Activated CD8-positive, alpha-beta memory T cell treated with anti-CD3 and anti-CD28 coated beads, Interleukin-2, amount 50 U/mL, for 1 hour (primary cell): ENCODE data around the gene HORMAD1.
"Not testable (repeated sequence)": the region's sequence is repeated elsewhere in the genome, so short reads cannot be mapped to it uniquely, and the experiment has no call there.

Source experiments
- DNase-seq: peaks from one replicate; pipeline ENCODE4 v3.0.0-alpha.2; 2020; ENCODE audit errors: extremely low read depth

Gene HORMAD1

GRCh38 chr1:150720703-150721102, at the start of gene HORMAD1:
TSS of gene HORMAD1 (minus strand) at chr1:150720895. CDS start at chr1:150719505, 1,390 bp downstream.
- DNase-seq: no peak

GRCh38 chr1:150767704-150768103, 47.0 kb upstream of the HORMAD1 start:
- not testable (repeated sequence) for DNase-seq

GRCh38 chr1:150765977-150766301, 45.2 kb upstream of the HORMAD1 start:
- not testable (repeated sequence) for DNase-seq

- DNase-seq: no peak
Observed at GRCh38 chr1:150765296-150765976, 44.7 kb upstream of the HORMAD1 start, which contains the start of gene CTSS. TSS of gene CTSS (minus strand) at chr1:150765778. CDS start at chr1:150764763, 1,015 bp downstream.

GRCh38 chr1:150764617-150765101, 44.0 kb upstream of the HORMAD1 start:
- no peak for DNase-seq

GRCh38 chr1:150763018-150763417, 42.3 kb upstream of the HORMAD1 start:
- DNase-seq: no peak

- no peak for DNase-seq
Observed at GRCh38 chr1:150762552-150762951, 41.9 kb upstream of the HORMAD1 start.

GRCh38 chr1:150761801-150762200, 41.1 kb upstream of the HORMAD1 start:
- DNase-seq: no peak

GRCh38 chr1:150760013-150760412, 39.3 kb upstream of the HORMAD1 start:
- DNase-seq: no peak

- DNase-seq: no peak
Observed at GRCh38 chr1:150753416-150753815, 32.7 kb upstream of the HORMAD1 start.

- no peak for DNase-seq
Observed at GRCh38 chr1:150751443-150751842, 30.7 kb upstream of the HORMAD1 start.

- DNase-seq: no peak
Observed at GRCh38 chr1:150749720-150750311, 29.1 kb upstream of the HORMAD1 start.

GRCh38 chr1:150748878-150749719, 28.4 kb upstream of the HORMAD1 start:
- DNase-seq: no peak

- no peak for DNase-seq
Observed at GRCh38 chr1:150730130-150730721, 9.5 kb upstream of the HORMAD1 start.

- DNase-seq: no peak
Observed at GRCh38 chr1:150724336-150724735, 3.6 kb upstream of the HORMAD1 start.

GRCh38 chr1:150720098-150720497, 597 bp downstream of the HORMAD1 start:
- DNase-seq: no peak

GRCh38 chr1:150718225-150718891, 2.3 kb downstream of the HORMAD1 start:
- no peak for DNase-seq

- not testable (repeated sequence) for DNase-seq
Observed at GRCh38 chr1:150709031-150709430, 11.7 kb downstream of the HORMAD1 start.

- no peak for DNase-seq
Observed at GRCh38 chr1:150708595-150708994, 12.1 kb downstream of the HORMAD1 start.

- no peak for DNase-seq
Observed at GRCh38 chr1:150706091-150706490, 14.6 kb downstream of the HORMAD1 start.

GRCh38 chr1:150703427-150703826, 17.3 kb downstream of the HORMAD1 start:
- no peak for DNase-seq
